Measurements from ENCODE around the gene TBL2. TPM values are rescaled to one million over a fixed set of nuclear protein-coding genes. Genes with fewer than 3 reads are reported as not detected.
A peak's percentile ranks its signal among the peaks of the same experiment; 100 is the strongest.

Gene TBL2
- total RNA-seq, 1 donor from 2014 or later: 52.2 TPM

GRCh38 chr7:73519867-73520672, 58.3 kb downstream of the TBL2 start:
- Mint-ChIP-seq H3K27me3 (ENCODE audit: low read depth) (no peaks in the 10 kb centered on the region), H3K4me1 (peaks cover 32% of the 10 kb centered on the region), H3K27ac (peak overlapping the region; percentile 92), H3K36me3 (peaks cover 18% of the 10 kb centered on the region), H3K9me3 (peaks cover 4% of the 10 kb centered on the region), H3K4me3 (peak overlapping the region; percentile 80)
- TF ChIP-seq, protein P1, sequence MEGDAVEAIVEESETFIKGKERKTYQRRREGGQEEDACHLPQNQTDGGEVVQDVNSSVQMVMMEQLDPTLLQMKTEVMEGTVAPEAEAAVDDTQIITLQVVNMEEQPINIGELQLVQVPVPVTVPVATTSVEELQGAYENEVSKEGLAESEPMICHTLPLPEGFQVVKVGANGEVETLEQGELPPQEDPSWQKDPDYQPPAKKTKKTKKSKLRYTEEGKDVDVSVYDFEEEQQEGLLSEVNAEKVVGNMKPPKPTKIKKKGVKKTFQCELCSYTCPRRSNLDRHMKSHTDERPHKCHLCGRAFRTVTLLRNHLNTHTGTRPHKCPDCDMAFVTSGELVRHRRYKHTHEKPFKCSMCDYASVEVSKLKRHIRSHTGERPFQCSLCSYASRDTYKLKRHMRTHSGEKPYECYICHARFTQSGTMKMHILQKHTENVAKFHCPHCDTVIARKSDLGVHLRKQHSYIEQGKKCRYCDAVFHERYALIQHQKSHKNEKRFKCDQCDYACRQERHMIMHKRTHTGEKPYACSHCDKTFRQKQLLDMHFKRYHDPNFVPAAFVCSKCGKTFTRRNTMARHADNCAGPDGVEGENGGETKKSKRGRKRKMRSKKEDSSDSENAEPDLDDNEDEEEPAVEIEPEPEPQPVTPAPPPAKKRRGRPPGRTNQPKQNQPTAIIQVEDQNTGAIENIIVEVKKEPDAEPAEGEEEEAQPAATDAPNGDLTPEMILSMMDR (IDR thresholded peaks at IDR 0.05; ENCODE audit: unreplicated experiment): no peak
- no peak for DNase-seq (ENCODE audit: low spot score in 2 of 2, unreplicated experiment in 2 of 2)

GRCh38 chr7:73518470-73518869, 59.9 kb downstream of the TBL2 start:
- Mint-ChIP-seq H3K4me1 (peaks cover 32% of the 10 kb centered on the region), H3K9me3 (peaks cover 4% of the 10 kb centered on the region), H3K36me3 (peaks cover 24% of the 10 kb centered on the region), H3K4me3 (peak overlapping the region; percentile 28), H3K27ac (peak overlapping the region; percentile 70), H3K27me3 (ENCODE audit: low read depth) (no peaks in the 10 kb centered on the region)
- TF ChIP-seq, protein P1 (IDR thresholded peaks at IDR 0.05; ENCODE audit: unreplicated experiment): no peak
- no peak for DNase-seq (ENCODE audit: low spot score in 2 of 2, unreplicated experiment in 2 of 2)

Other genes starting within 250 kb of the TBL2 start
- 0.66 to 1.1 TPM (median 1.0 TPM) in 3 replicates for gene FZD9, start 144.8 kb downstream of the TBL2 start, total RNA-seq
- 74.8 to 77.8 TPM (median 76.9 TPM) in 3 replicates for gene BAZ1B, start 56.3 kb downstream of the TBL2 start, total RNA-seq
- 38.2 to 42.5 TPM (median 40.4 TPM) in 3 replicates for gene BCL7B, start 20.9 kb downstream of the TBL2 start, total RNA-seq
- 1.5 to 2.6 TPM (median 2.0 TPM) in 3 replicates for gene MLXIPL, start 45.9 kb upstream of the TBL2 start, total RNA-seq
- gene VPS37D, start 89.3 kb upstream of the TBL2 start, total RNA-seq: 15.4 to 16.7 TPM (median 16.1 TPM) in 3 replicates
- gene DNAJC30, start 104.9 kb upstream of the TBL2 start, total RNA-seq: 13.1 to 14.8 TPM (median 14.6 TPM) in 3 replicates
- 64.2 to 70.2 TPM (median 69.1 TPM) in 3 replicates for gene BUD23, start 105.0 kb upstream of the TBL2 start, total RNA-seq
- 12.5 to 15.5 TPM (median 13.2 TPM) in 3 replicates for gene STX1A, start 141.1 kb upstream of the TBL2 start, total RNA-seq
- 33.9 to 40.7 TPM (median 35.2 TPM) in 3 replicates for gene ABHD11, start 160.2 kb upstream of the TBL2 start, total RNA-seq
- 10.5 to 11.0 TPM (median 10.6 TPM) in 3 replicates for gene CLDN3, start 191.7 kb upstream of the TBL2 start, total RNA-seq

Data from mesothelial cell of epicardium (in vitro differentiated cells).